Measurements from ENCODE around the gene FOXL3. TPM values are rescaled to one million over a fixed set of nuclear protein-coding genes. Genes with fewer than 3 reads are reported as not detected.

FOXL3 gene
- total and polyA plus RNA-seq, 4 donors: not detected

GRCh38 chr7:270351-270983 is 19.5 kb upstream of the FOXL3 start:
- Histone ChIP-seq H3K4me3 (no peak overlapping the region), H3K36me3 (ENCODE audit: control insufficient read depth in 4 of 4, insufficient read depth in 4 of 4, low read length in 4 of 4) (no peaks in the 10 kb centered on the region), H3K9me3 (ENCODE audit: control insufficient read depth in 4 of 4, insufficient read depth in 3 of 4, low read length in 3 of 4) (peaks cover 0 to 5% (median 0%) of the 10 kb centered on the region in 4 donors), H3K4me1 (ENCODE audit: control insufficient read depth in 5 of 5, insufficient read depth in 5 of 5, low read length in 5 of 5) (no peaks in the 10 kb centered on the region), H3K27me3 (ENCODE audit: control insufficient read depth in 3 of 3, insufficient read depth in 3 of 3, low read length in 2 of 3) (peaks cover 0 to 3% (median 0%) of the 10 kb centered on the region in 3 donors), H3K27ac (ENCODE audit: low read depth in 1 of 2, low read length in 1 of 2) (no peak overlapping the region), H3K9ac (ENCODE audit: insufficient read depth in 1 of 2, low read length in 2 of 2) (no peak overlapping the region)
- 77 to 86% methylated on average over 11 of the region's 11 CpGs for WGBS, 2 donors
- TF ChIP-seq CTCF (IDR thresholded peaks at IDR 0.05; ENCODE audit: control extremely low read depth, extremely low read depth): no peak
- ATAC-seq (ENCODE audit: insufficient read depth, low FRiP score) (no peak), DNase-seq (no peak)

- DNase-seq (no peak), ATAC-seq (ENCODE audit: insufficient read depth, low FRiP score) (no peak)
- TF ChIP-seq CTCF (IDR thresholded peaks at IDR 0.05; ENCODE audit: control extremely low read depth, extremely low read depth): no peak
- Histone ChIP-seq H3K27ac (ENCODE audit: low read depth in 1 of 2, low read length in 1 of 2) (no peak overlapping the region), H3K36me3 (ENCODE audit: control insufficient read depth in 4 of 4, insufficient read depth in 4 of 4, low read length in 4 of 4) (no peaks in the 10 kb centered on the region), H3K9me3 (ENCODE audit: control insufficient read depth in 4 of 4, insufficient read depth in 3 of 4, low read length in 3 of 4) (peaks cover 0 to 6% (median 0%) of the 10 kb centered on the region in 4 donors), H3K4me3 (no peak overlapping the region), H3K9ac (ENCODE audit: insufficient read depth in 1 of 2, low read length in 2 of 2) (no peak overlapping the region), H3K4me1 (ENCODE audit: control insufficient read depth in 5 of 5, insufficient read depth in 5 of 5, low read length in 5 of 5) (no peaks in the 10 kb centered on the region), H3K27me3 (ENCODE audit: control insufficient read depth in 3 of 3, insufficient read depth in 3 of 3, low read length in 2 of 3) (peaks cover 0 to 3% (median 0%) of the 10 kb centered on the region in 3 donors)
- 85 to 89% methylated on average over 14 of the region's 14 CpGs for WGBS, 2 donors
These were observed 18.5 kb upstream of the FOXL3 start for GRCh38 chr7:271266-272107.

- no peaks in the 10 kb centered on the region for H3K4me1 ChIP-seq (ENCODE audit: control insufficient read depth in 5 of 5, insufficient read depth in 5 of 5, low read length in 5 of 5)
- peaks cover 0 to 7% (median 0%) of the 10 kb centered on the region in 4 donors for H3K9me3 ChIP-seq (ENCODE audit: control insufficient read depth in 4 of 4, insufficient read depth in 3 of 4, low read length in 3 of 4)
- H3K36me3 ChIP-seq (ENCODE audit: control insufficient read depth in 4 of 4, insufficient read depth in 4 of 4, low read length in 4 of 4): no peaks in the 10 kb centered on the region
- WGBS, 2 donors: 86% methylated on average over 18 of the region's 18 CpGs
- H3K9ac ChIP-seq (ENCODE audit: insufficient read depth in 1 of 2, low read length in 2 of 2): no peak overlapping the region
- ATAC-seq (ENCODE audit: insufficient read depth, low FRiP score) (no peak), DNase-seq (no peak)
- no peak for TF ChIP-seq CTCF (IDR thresholded peaks at IDR 0.05; ENCODE audit: control extremely low read depth, extremely low read depth)
- H3K4me3 ChIP-seq: no peak overlapping the region
- H3K27me3 ChIP-seq (ENCODE audit: control insufficient read depth in 3 of 3, insufficient read depth in 3 of 3, low read length in 2 of 3): peaks cover 0 to 3% (median 0%) of the 10 kb centered on the region in 3 donors
- H3K27ac ChIP-seq (ENCODE audit: low read depth in 1 of 2, low read length in 1 of 2): no peak overlapping the region
These were observed 17.8 kb upstream of the FOXL3 start for GRCh38 chr7:272108-272615.
